Activated T-cell treated with anti-CD3 and anti-CD28 coated beads, Interleukin-2, amount 50 U/mL, for 24 hours (primary cell): Measurements from ENCODE around the gene DGKH.

ENCODE experiments used
- DNase-seq: peaks from one replicate; pipeline ENCODE4 v3.0.0-alpha.2; 2020
- H3K27ac Mint-ChIP-seq: 2 replicates; pipeline ENCODE4 v1.8.0; 2020; ENCODE audit warnings: mild to moderate bottlenecking, mixed read lengths
- H3K27me3 Mint-ChIP-seq: 2 replicates; pipeline ENCODE4 v1.8.0; 2020; ENCODE audit warnings: mixed read lengths
- H3K36me3 Mint-ChIP-seq: 2 replicates; pipeline ENCODE4 v1.8.0; 2020; ENCODE audit warnings: low read depth, mixed read lengths
- H3K4me1 Mint-ChIP-seq: 2 replicates; pipeline ENCODE4 v1.8.0; 2020; ENCODE audit warnings: low read depth, mixed read lengths
- H3K4me3 Mint-ChIP-seq: 2 replicates; pipeline ENCODE4 v1.8.0; 2020; ENCODE audit warnings: mild to moderate bottlenecking, moderate library complexity, mixed read lengths
- H3K9me3 Mint-ChIP-seq: 2 replicates; pipeline ENCODE4 v1.8.0; 2020; ENCODE audit warnings: mixed read lengths

The DGKH gene

DNA sequence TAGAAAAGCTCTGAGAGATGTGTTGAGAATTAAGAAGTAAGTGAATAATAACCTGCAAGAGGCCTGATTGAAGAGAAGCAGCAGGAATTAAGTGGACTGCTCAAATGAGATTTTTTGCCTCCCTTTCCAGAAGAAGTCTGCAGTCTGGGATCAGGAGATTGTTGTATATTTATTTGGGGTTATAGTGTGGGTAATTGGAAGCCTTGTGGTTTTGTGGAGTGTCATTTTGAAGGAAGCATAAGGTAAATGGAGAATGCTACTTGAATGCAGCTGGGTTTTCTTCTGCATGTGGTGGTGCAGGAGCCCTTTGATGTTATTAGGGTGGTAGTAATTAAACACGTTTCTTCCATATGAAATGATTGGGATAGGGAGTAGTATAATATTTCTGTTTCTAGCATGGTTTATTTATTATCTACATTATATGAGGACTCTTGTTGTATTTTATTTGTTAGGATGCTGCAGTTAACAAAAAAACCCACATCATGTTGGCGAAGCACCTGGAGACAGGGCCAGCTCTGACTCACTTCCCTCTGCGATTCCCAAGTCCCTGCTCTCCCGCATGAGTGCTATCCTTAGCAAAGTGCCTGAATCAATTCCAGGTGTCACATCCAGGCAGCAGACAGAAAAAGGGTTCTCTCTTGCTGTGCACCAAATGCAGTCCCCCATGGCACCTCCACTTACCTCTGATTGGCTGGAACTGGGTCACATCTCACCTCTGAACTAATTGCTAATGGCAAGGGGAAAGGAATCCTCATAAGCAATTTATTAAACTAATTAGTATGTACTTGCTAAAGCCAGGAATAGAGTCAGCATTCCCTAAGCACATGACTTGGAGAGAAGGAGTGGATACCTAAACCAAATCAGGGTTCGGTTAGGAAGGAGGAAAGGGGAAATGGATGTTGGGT, 54.8 kb downstream of the DGKH start:
- no peak for DNase-seq
- no peaks in the 10 kb centered on the region for H3K27me3 Mint-ChIP-seq
- H3K27ac Mint-ChIP-seq = no peak overlapping the region
- no peak overlapping the region for H3K4me3 Mint-ChIP-seq
- peaks cover 9% of the 10 kb centered on the region for H3K9me3 Mint-ChIP-seq
- peaks cover 12% of the 10 kb centered on the region for H3K4me1 Mint-ChIP-seq
- H3K36me3 Mint-ChIP-seq = peaks cover 7% of the 10 kb centered on the region

DNA sequence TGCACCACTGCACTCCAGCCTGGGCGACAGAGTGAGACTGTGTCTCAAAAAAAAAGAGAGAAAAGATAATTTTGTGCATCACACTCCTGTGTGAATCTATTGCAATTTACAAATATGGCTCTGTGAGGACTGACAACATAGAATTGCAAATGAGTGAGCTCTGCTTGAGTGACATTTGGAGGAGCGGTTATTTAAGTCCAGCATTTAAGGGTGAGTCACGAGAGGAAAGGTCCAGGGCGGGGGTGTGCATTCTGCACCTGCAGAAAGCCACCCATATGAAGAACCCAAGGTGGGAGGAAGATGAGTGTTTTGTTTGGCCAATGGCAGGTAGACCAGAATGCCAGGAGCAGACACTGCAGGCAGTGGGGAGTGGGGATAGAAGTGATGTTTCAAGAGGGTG, 58.5 kb downstream of the DGKH start:
- no peaks in the 10 kb centered on the region for H3K27me3 Mint-ChIP-seq
- H3K36me3 Mint-ChIP-seq = peaks cover 7% of the 10 kb centered on the region
- H3K27ac Mint-ChIP-seq = no peak overlapping the region
- no peak for DNase-seq
- H3K4me1 Mint-ChIP-seq = peaks cover 7% of the 10 kb centered on the region
- no peak overlapping the region for H3K4me3 Mint-ChIP-seq
- peaks cover 9% of the 10 kb centered on the region for H3K9me3 Mint-ChIP-seq

DNA sequence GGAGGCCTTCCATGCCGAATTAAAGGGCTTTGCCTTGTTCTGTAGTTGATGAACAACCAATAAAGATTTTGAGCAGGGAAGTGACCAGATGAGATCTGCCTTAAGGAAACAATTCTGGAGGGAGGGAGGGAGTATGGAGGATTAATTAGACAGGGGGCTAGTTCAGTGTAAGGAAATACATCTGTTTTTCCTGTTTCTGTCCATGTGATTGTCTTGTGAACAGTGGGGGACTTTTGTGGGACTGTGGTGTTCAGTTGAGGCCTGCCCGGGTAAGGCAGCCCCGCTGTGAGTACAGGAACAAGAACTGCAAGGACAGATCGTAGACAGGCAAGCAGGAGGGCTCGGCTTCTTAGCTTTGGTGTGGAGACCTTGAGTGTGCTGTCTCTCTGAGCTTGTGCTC, 59.0 kb downstream of the DGKH start:
- no peak for DNase-seq
- Mint-ChIP-seq H3K27ac (no peak overlapping the region), H3K4me1 (peaks cover 7% of the 10 kb centered on the region)

DNA sequence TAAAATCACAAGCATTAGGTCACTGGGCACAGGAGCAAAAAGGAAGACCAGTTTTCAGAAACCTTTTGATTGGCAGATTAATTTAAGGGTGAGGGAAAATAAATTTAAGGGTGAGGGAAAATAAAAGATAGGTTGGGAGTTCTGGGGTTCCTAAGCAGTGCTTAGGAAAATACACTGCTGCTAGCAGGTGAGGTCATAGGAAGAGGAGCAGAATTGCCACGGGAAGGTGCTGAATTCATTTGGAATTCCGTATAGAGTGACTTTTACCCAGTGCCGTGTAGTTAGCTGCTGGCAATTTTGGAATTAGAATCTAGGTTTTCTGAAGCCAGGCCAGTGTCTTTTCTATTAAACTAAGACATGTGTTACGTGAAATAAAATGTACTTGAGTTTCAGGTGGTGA, 59.8 kb downstream of the DGKH start:
- H3K4me1 Mint-ChIP-seq = peaks cover 7% of the 10 kb centered on the region
- H3K9me3 Mint-ChIP-seq = peaks cover 4% of the 10 kb centered on the region
- H3K4me3 Mint-ChIP-seq = no peak overlapping the region
- H3K36me3 Mint-ChIP-seq = peaks cover 2% of the 10 kb centered on the region
- H3K27ac Mint-ChIP-seq = no peak overlapping the region
- DNase-seq = no peak
- no peaks in the 10 kb centered on the region for H3K27me3 Mint-ChIP-seq

More for the DNA sequence above, 59.0 kb downstream of the DGKH start:
- Mint-ChIP-seq H3K27me3 (no peaks in the 10 kb centered on the region), H3K4me3 (no peak overlapping the region), H3K36me3 (peaks cover 7% of the 10 kb centered on the region), H3K9me3 (peaks cover 9% of the 10 kb centered on the region)

DNA sequence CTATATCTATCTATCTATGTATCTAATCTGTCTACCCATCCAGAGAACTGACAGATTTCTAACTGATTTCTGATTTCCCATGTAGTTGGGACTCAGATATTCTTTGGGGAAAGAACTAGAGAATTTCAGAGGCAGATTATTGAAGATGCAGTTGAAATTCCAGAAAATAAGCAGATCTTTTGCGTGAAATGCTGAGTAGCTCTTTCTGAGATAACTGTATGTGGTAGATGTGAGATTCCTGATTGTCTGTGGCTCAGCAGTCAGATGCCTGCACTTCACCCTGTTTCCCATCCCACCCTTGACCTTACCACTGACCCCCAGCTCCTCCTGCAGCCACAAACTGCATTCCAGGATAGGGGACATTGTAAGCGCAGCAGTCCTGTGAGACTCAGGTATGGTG, 61.5 kb downstream of the DGKH start:
- no peak for DNase-seq

DNA sequence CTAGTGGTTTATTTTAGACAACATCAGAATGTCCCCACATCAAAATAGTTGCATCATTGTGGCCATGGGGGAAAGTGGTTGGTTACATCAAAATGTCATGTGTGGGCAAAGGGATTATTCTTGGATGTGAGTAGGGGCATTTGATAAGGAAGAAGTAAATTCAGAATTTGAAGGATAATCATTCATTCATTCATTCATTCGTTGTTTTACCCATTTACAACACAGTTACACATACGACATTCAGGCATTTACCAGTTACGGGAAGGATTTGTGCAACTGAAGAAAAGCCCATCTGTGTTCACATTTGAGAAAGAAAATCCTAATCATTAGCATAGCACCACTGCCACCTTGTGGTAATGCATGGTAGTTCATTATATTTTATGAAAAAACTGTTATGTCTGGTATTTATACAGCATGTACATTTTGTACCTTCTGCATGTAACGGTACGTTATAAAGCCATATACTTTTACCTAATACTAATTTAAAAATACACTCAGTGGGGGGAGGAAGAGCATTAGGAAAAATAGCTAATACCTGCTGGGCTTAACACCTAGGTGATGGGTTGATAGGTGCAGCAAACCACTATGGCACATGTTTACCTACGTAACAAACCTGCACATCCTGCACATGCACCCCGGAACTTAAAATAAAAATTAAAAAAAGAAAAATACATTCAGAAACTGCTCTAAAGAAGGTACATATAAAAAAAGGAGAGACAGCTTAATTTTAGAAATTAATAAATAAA, 62.1 kb downstream of the DGKH start:
- DNase-seq = no peak
- Mint-ChIP-seq H3K36me3 (no peaks in the 10 kb centered on the region), H3K9me3 (no peaks in the 10 kb centered on the region), H3K27me3 (no peaks in the 10 kb centered on the region), H3K4me3 (no peak overlapping the region), H3K27ac (no peak overlapping the region), H3K4me1 (peaks cover 9% of the 10 kb centered on the region)

More for the DNA sequence above, 61.5 kb downstream of the DGKH start:
- Mint-ChIP-seq H3K4me1 (peaks cover 9% of the 10 kb centered on the region), H3K9me3 (no peaks in the 10 kb centered on the region), H3K36me3 (no peaks in the 10 kb centered on the region), H3K27ac (no peak overlapping the region), H3K4me3 (no peak overlapping the region), H3K27me3 (no peaks in the 10 kb centered on the region)

DNA sequence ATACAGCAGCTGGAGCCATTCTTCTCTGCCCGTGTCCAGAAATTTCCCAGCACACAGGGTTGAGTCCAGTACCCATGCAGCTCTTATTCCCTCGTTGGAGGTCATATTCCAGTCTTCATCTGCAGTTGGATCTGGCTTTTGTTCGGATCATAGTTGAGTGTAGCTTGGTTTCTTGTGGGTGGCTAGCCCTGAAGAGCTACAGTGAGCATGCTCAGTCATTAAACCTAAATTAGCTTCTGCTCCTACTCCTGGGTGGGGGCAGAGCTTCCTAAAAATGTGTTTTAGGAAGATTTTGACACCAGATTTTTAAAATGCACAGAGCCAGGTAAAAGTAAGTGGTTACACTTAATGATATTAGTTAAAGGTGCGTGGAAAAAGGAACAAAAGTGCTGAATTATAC, 64.4 kb downstream of the DGKH start:
- peaks cover 9% of the 10 kb centered on the region for H3K4me1 Mint-ChIP-seq
- H3K4me3 Mint-ChIP-seq = no peak overlapping the region
- H3K27ac Mint-ChIP-seq = no peak overlapping the region
- H3K9me3 Mint-ChIP-seq = no peaks in the 10 kb centered on the region
- no peaks in the 10 kb centered on the region for H3K27me3 Mint-ChIP-seq
- DNase-seq = no peak
- H3K36me3 Mint-ChIP-seq = no peaks in the 10 kb centered on the region

DNA sequence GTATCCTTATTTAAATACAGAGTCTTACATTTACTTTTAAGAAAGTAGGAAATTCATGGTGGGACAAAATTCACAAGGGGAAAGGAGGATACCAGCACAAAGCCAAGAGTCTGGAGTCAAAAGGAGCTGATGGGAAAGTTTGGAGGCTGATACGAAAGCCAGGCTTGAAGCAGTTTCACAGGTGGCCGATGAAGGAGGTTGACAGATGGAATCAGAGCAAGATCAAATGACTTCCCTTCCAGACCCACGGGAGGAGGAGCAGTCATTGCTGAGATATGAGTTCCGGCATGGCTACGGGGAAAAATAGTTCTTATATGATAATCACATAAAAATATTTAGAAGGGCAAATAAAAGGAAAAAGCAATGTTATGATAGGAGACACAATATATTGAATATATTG, 65.0 kb downstream of the DGKH start:
- H3K4me3 Mint-ChIP-seq = no peak overlapping the region
- H3K27me3 Mint-ChIP-seq = no peaks in the 10 kb centered on the region
- no peak overlapping the region for H3K27ac Mint-ChIP-seq
- peaks cover 9% of the 10 kb centered on the region for H3K4me1 Mint-ChIP-seq
- no peak for DNase-seq
- no peaks in the 10 kb centered on the region for H3K9me3 Mint-ChIP-seq
- H3K36me3 Mint-ChIP-seq = no peaks in the 10 kb centered on the region

DNA sequence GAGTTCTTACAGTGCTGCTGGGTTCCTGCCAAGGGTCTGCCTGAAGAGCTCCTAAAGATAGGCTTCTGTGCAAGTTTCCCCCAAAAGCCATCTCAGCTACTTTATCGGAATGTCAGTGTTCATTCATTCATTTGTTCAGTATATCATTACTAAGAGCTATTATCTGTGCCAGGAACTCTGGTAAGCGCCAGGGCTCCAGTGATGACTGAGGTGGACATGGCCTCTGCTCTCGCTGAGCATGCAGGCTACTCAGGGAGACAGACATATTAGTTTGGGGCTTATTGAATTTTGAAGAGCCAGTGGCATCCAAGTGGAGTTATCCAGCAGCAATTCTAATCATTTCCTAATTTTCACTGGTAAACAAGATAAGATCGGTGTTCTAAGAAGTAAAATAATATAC, 65.8 kb downstream of the DGKH start:
- no peak overlapping the region for H3K4me3 Mint-ChIP-seq
- no peaks in the 10 kb centered on the region for H3K36me3 Mint-ChIP-seq
- H3K27me3 Mint-ChIP-seq = no peaks in the 10 kb centered on the region
- peaks cover 9% of the 10 kb centered on the region for H3K4me1 Mint-ChIP-seq
- no peaks in the 10 kb centered on the region for H3K9me3 Mint-ChIP-seq
- DNase-seq = no peak
- H3K27ac Mint-ChIP-seq = no peak overlapping the region

DNA sequence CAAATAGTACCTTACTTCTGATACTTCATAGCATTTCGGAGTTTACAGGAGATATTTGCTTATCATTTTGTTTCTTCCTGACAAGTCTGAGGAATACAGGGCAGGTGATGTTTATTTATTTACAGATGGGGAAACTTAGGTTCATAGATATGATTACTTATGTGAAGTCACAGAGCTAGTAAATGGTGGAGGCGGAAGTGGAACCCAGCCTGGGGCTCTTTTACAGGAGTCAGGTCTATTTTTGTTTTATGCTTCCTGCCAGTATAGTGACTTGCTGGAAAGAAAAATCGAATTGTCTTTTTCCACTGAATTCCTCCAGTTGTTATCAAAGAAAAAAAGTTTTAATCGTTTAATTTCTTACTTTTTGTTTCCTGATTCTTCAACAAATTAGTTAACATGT, 66.5 kb downstream of the DGKH start:
- Mint-ChIP-seq H3K9me3 (no peaks in the 10 kb centered on the region), H3K4me1 (peaks cover 11% of the 10 kb centered on the region), H3K27me3 (no peaks in the 10 kb centered on the region), H3K4me3 (no peak overlapping the region), H3K36me3 (no peaks in the 10 kb centered on the region), H3K27ac (no peak overlapping the region)
- DNase-seq = no peak

DNA sequence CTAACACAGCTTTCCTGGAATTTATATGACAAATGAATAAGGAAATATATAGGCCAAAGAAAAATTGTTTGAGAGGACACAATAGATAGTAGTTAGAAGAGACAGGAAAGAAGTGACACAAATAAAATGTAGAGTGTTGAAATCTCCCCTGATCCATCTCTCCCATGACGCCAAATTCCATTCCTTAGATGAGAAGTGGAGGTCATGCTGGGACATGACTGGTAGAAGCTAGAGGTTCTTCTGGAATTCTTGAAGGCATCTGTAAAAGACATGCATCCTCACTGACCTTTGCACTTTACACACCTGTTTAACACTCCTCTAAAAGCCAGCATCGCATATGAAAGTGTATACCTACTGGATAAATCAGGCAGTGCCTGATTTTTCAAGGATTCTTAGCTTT, 67.8 kb downstream of the DGKH start:
- Mint-ChIP-seq H3K4me3 (no peak overlapping the region), H3K27me3 (no peaks in the 10 kb centered on the region), H3K4me1 (peaks cover 5% of the 10 kb centered on the region), H3K36me3 (no peaks in the 10 kb centered on the region), H3K9me3 (no peaks in the 10 kb centered on the region), H3K27ac (no peak overlapping the region)
- no peak for DNase-seq

DNA sequence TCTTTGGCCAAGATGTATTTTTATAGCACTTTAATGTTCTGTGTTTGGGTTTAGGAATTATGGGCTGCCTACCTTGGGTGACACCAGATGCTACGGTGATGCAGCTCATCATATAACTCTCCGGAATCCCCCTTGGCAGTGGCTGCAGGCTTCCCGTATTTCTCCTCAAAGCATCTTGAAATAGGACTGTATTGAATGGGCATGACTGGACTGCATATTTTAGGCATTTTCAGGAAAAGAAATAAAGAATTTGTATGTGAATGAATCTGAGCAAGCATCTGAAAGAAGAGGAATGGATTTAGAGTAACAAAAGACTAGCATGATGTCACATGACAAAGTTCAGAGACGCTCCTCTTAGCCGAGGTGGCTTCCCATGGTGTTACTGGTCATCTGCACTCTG, 70.6 kb downstream of the DGKH start:
- DNase-seq = no peak
- Mint-ChIP-seq H3K36me3 (no peaks in the 10 kb centered on the region), H3K4me1 (peaks cover 7% of the 10 kb centered on the region), H3K27me3 (no peaks in the 10 kb centered on the region), H3K27ac (no peak overlapping the region), H3K4me3 (no peak overlapping the region), H3K9me3 (no peaks in the 10 kb centered on the region)

DNA sequence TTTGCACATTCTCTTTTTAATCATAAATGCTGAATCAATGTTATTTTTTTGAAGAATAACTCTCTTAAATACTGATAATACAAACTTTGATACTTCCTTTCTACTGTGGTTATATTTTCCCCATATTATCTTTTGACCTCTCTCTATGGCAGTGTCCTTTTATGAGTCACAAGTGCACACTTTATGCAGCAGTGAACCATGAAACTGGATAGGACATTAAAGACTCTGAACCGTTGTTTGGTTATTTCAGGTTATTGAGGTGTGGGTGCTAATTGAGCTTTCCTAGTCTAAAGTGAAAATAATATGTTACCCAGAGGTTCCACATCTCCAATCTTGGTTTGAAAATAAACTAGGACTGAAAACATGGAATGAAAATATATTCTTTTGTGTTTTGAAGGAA, 71.4 kb downstream of the DGKH start:
- H3K9me3 Mint-ChIP-seq = no peaks in the 10 kb centered on the region
- no peaks in the 10 kb centered on the region for H3K36me3 Mint-ChIP-seq

DNA sequence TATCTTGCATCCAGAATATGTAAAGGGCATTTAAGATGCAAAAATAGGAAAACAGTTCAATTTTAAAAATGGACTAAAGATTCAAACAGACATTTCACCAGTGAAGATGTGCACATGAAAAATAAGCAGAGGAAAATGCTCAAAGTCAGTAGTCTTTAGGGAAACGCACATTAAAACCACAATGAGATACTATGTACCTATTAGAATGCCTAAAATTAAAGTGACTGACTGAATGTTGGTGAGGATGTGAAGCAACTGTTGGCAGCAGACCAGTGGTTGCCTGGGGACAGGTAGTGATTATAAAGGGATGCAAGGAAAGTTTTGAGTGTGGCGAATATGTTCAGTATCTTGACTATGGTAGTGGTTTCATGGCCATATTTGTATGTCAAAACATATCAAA, 75.2 kb downstream of the DGKH start:
- H3K27me3 Mint-ChIP-seq = no peaks in the 10 kb centered on the region
- H3K4me3 Mint-ChIP-seq = no peak overlapping the region
- H3K36me3 Mint-ChIP-seq = peaks cover 11% of the 10 kb centered on the region
- DNase-seq = no peak
- no peaks in the 10 kb centered on the region for H3K9me3 Mint-ChIP-seq
- H3K27ac Mint-ChIP-seq = no peak overlapping the region
- peaks cover 5% of the 10 kb centered on the region for H3K4me1 Mint-ChIP-seq

More for the DNA sequence above, 71.4 kb downstream of the DGKH start:
- H3K4me3 Mint-ChIP-seq = no peak overlapping the region
- no peak overlapping the region for H3K27ac Mint-ChIP-seq
- no peak for DNase-seq
- no peaks in the 10 kb centered on the region for H3K27me3 Mint-ChIP-seq
- H3K4me1 Mint-ChIP-seq = peaks cover 5% of the 10 kb centered on the region

DNA sequence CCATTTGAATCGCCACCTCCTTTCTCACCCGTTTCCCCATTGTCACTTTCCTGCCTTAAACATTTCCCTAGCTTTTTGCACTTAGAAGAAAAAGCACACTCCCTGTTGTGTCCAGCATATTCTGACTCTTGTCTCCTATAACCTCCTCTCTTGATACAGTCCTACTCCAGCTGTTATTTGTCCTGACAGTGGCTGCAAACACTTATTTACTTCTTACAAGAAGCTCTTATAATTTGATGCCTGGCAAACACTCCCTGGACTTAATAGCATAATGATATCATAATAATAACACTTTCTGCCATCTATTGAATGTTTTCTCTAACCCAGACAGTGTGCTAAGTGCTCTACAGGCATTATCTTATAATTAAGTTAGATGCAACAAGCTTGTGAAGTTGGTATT, 76.6 kb downstream of the DGKH start:
- Mint-ChIP-seq H3K4me3 (no peak overlapping the region), H3K4me1 (peaks cover 3% of the 10 kb centered on the region), H3K9me3 (no peaks in the 10 kb centered on the region), H3K27me3 (no peaks in the 10 kb centered on the region), H3K27ac (no peak overlapping the region), H3K36me3 (peaks cover 18% of the 10 kb centered on the region)
- DNase-seq = no peak
